ENCODE results near the gene MRPL23. TPM values are rescaled to one million over a fixed set of nuclear protein-coding genes. Genes with fewer than 3 reads are reported as not detected.
A peak's percentile ranks its signal among the peaks of the same experiment; 100 is the strongest.

The MRPL23 gene
- total RNA-seq, 1 experiment from 2014 or later = 76.3 TPM

DNA sequence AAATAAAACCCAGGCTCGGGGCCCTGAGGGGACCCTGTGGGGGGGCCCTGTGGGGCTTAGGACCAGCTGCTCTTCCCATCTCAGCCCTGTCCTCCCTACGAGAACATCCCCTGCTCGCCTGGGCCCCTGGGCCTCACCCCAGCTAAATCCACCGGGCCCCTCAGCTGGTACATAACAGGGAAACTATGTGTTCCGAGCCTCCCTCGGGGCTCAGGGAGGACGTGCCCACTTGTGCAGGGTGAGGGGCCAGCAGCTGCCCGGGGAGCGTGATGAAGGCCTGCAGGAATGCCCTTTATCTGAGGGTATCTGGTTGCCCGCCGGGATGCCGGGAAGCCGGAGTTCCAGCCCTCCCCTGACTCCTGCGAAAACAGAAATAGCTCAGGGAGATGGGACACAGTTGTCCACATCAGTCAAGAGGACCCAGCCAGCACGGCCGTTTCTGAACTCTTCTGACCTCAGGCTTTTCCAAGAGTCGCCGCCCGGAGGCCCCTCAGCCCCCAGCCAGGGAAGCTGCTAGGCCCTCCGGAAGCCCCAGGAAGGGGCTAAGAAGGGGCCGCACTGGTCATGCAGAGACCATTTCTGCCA, 20.6 kb downstream of the MRPL23 start:
- no peaks in the 10 kb centered on the region for H3F3A ChIP-seq (ENCODE audit: insufficient read depth, low read depth)
- H3K4me2 ChIP-seq = no peak overlapping the region
- no peaks in the 10 kb centered on the region for H3K27me3 ChIP-seq (ENCODE audit: insufficient read depth, low read depth)
- CTCF ChIA-PET = interaction anchor here (0.6 kb wide), 2 partner anchors 179 to 203 kb away, joined by 3 to 14 read pairs; no protein-coding TSS in a partner anchor
- H2AFZ ChIP-seq = no peak overlapping the region
- no peaks in the 10 kb centered on the region for H3K9me3 ChIP-seq (ENCODE audit: insufficient read depth, low read depth)
- no peak overlapping the region for H3K27ac ChIP-seq
- BruUV-seq (replicated peaks) = no TSS peak
- H3K36me3 ChIP-seq (ENCODE audit: low read depth) = no peaks in the 10 kb centered on the region
- POLR2A ChIA-PET (ENCODE audit: unreplicated experiment) = no interaction called here
- no peak for TF ChIP-seq EZH2 (IDR thresholded peaks at IDR 0.05; ENCODE audit: low read depth)
- TF ChIP-seq, protein P1, sequence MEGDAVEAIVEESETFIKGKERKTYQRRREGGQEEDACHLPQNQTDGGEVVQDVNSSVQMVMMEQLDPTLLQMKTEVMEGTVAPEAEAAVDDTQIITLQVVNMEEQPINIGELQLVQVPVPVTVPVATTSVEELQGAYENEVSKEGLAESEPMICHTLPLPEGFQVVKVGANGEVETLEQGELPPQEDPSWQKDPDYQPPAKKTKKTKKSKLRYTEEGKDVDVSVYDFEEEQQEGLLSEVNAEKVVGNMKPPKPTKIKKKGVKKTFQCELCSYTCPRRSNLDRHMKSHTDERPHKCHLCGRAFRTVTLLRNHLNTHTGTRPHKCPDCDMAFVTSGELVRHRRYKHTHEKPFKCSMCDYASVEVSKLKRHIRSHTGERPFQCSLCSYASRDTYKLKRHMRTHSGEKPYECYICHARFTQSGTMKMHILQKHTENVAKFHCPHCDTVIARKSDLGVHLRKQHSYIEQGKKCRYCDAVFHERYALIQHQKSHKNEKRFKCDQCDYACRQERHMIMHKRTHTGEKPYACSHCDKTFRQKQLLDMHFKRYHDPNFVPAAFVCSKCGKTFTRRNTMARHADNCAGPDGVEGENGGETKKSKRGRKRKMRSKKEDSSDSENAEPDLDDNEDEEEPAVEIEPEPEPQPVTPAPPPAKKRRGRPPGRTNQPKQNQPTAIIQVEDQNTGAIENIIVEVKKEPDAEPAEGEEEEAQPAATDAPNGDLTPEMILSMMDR (conservative IDR thresholded peaks at IDR 0.05) = no peak
- no peaks in the 10 kb centered on the region for H3K9me2 ChIP-seq (ENCODE audit: insufficient read depth)
- no peak overlapping the region for H3K4me3 ChIP-seq
- DNase-seq = no peak
- H3K79me2 ChIP-seq (ENCODE audit: low read depth) = no peaks in the 10 kb centered on the region
- intact Hi-C loops (cut with micrococcal nuclease; ENCODE audit: unreplicated experiment) = no loop called here
- no peaks in the 10 kb centered on the region for H4K20me1 ChIP-seq (ENCODE audit: insufficient read depth)
- H3K4me1 ChIP-seq (replicated peaks; ENCODE audit: insufficient read depth) = no peaks in the 10 kb centered on the region

DNA sequence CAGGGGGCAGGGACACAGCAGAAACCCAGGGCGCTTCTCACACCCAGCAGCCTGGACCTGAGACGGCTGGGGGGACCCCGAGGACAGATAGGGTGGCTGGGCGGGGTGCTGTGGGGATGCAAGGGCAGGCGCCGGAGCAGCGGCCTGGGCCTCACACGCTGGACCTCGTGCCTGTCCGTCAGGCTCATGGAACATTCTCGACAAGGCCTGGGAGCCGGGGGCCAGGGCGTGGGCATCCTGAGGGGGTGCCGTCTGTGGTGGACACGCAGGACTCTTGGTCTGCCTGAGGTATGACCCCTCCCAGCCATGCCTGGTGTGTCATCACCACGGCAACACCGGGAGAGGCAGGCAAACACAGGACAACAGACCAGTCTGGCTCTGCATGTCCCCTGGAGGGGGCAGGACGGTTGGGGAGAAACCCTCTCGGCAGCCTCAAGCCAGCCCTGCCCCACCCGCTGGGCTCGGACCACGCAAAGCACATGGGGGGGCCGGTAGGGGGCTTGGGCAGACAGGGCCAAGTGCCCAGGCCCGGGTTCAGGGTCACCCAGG, 21.4 kb downstream of the MRPL23 start:
- Histone ChIP-seq H3K9me3 (ENCODE audit: insufficient read depth, low read depth) (no peaks in the 10 kb centered on the region), H3K79me2 (ENCODE audit: low read depth) (no peaks in the 10 kb centered on the region), H3K27me3 (ENCODE audit: insufficient read depth, low read depth) (no peaks in the 10 kb centered on the region), H3K36me3 (ENCODE audit: low read depth) (no peaks in the 10 kb centered on the region), H3K4me1 (replicated peaks; ENCODE audit: insufficient read depth) (no peaks in the 10 kb centered on the region), H3K4me3 (no peak overlapping the region), H2AFZ (no peak overlapping the region), H3K27ac (no peak overlapping the region), H3K9me2 (ENCODE audit: insufficient read depth) (no peaks in the 10 kb centered on the region), H3K4me2 (no peak overlapping the region), H3F3A (ENCODE audit: insufficient read depth, low read depth) (no peaks in the 10 kb centered on the region), H4K20me1 (ENCODE audit: insufficient read depth) (no peaks in the 10 kb centered on the region)
- peak in 1 of 2 experiments; percentile 19 for DNase-seq
- POLR2A ChIA-PET (ENCODE audit: unreplicated experiment) = no interaction called here
- CTCF ChIA-PET = no interaction called here
- no TSS peak for BruUV-seq (replicated peaks)
- TF ChIP-seq EZH2 (IDR thresholded peaks at IDR 0.05; ENCODE audit: low read depth) = no peak
- TF ChIP-seq, protein P1 (conservative IDR thresholded peaks at IDR 0.05) = no peak
- intact Hi-C loops (cut with micrococcal nuclease; ENCODE audit: unreplicated experiment) = no loop called here

DNA sequence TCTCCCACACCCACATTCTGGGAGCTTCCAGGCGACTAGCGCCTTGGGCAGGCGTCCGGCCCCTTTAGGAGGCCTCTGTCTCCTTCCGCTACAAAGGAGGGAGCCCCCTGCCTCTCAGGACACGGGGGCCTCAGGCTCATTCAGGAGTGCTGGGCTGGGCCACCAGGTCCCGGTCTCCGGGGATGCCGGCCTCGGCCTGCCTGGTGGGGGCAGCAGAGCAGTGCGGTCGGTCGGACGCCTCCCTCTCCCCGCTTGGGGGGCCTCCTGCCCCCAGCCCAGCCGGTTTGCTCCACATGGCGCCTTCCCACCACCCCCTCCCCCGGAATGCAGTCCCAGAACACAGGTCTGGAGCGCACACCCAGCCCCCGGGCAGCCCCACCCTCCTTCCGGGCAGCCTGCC, 21.9 kb downstream of the MRPL23 start:
- no peaks in the 10 kb centered on the region for H3K27me3 ChIP-seq (ENCODE audit: insufficient read depth, low read depth)
- H3K27ac ChIP-seq = no peak overlapping the region
- no peaks in the 10 kb centered on the region for H3K4me1 ChIP-seq (replicated peaks; ENCODE audit: insufficient read depth)
- no TSS peak for BruUV-seq (replicated peaks)
- no peak overlapping the region for H2AFZ ChIP-seq
- POLR2A ChIA-PET (ENCODE audit: unreplicated experiment) = interaction anchor here (0.5 kb wide), 1 partner anchor 18 kb away, joined by 4 read pairs; no protein-coding TSS in a partner anchor
- no peak for TF ChIP-seq EZH2 (IDR thresholded peaks at IDR 0.05; ENCODE audit: low read depth)
- TF ChIP-seq, protein P1 (conservative IDR thresholded peaks at IDR 0.05) = no peak
- DNase-seq = no peak
- no peaks in the 10 kb centered on the region for H3F3A ChIP-seq (ENCODE audit: insufficient read depth, low read depth)
- H3K9me2 ChIP-seq (ENCODE audit: insufficient read depth) = no peaks in the 10 kb centered on the region
- no peaks in the 10 kb centered on the region for H4K20me1 ChIP-seq (ENCODE audit: insufficient read depth)
- intact Hi-C loops (cut with micrococcal nuclease; ENCODE audit: unreplicated experiment) = no loop called here
- CTCF ChIA-PET = interaction anchor here (0.7 kb wide), 1 partner anchor 67 kb away, joined by 4 read pairs; no protein-coding TSS in a partner anchor
- no peak overlapping the region for H3K4me3 ChIP-seq
- H3K4me2 ChIP-seq = no peak overlapping the region
- no peaks in the 10 kb centered on the region for H3K9me3 ChIP-seq (ENCODE audit: insufficient read depth, low read depth)
- H3K79me2 ChIP-seq (ENCODE audit: low read depth) = no peaks in the 10 kb centered on the region
- no peaks in the 10 kb centered on the region for H3K36me3 ChIP-seq (ENCODE audit: low read depth)
